Measurements from ENCODE around the gene PHF11.

Gene PHF11

DNA sequence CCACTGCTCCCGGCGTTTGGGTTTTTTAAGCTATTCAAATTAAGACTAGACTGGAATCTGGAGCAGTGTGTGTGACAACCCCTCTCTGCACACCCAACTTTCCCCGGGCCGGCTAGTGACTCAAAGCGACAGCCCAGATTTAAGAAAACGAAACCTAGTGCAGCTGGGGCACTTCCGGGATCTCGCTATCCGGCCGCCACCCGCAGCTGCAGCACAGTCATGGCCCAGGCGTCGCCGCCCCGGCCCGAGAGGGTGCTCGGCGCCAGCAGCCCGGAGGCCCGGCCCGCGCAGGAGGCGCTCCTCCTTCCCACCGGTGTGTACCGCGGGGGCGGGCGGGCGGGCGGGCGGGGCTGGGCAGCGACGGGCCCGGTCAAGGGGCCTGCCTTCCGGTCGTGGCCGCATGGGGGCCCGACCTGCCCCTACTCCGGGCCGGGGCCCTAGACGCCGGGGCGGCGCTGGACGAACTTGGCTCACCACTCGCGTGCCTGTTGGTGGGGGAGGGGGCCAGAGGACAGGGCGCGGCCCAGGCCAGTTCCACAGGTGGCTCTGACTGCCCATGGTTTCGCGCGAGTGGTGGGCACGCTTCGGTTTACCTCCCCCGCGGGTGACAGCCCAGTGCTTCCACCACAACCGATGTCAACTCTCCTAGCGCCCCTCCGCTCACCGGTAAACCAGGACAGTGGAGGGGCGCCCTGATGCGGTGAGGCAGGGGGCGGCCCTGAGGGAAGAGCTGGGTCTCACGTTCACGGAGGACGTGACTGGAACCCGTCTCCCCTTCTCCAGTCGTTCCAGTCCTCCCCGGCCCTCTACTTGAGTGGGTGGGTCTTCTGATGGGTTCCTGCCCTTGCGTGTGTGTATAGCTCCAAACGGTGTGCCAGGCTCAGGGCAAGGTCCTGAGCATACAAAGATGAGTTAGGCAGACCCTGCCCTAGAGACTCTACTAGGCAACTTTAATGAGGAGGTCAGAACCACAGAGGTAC, at the start of gene PHF11:
PHF11 (plus strand) TSS at position 171 of the 980 bp plus-strand sequence; CDS start at position 220, 49 bp downstream.
- TF ChIP-seq, protein P1, sequence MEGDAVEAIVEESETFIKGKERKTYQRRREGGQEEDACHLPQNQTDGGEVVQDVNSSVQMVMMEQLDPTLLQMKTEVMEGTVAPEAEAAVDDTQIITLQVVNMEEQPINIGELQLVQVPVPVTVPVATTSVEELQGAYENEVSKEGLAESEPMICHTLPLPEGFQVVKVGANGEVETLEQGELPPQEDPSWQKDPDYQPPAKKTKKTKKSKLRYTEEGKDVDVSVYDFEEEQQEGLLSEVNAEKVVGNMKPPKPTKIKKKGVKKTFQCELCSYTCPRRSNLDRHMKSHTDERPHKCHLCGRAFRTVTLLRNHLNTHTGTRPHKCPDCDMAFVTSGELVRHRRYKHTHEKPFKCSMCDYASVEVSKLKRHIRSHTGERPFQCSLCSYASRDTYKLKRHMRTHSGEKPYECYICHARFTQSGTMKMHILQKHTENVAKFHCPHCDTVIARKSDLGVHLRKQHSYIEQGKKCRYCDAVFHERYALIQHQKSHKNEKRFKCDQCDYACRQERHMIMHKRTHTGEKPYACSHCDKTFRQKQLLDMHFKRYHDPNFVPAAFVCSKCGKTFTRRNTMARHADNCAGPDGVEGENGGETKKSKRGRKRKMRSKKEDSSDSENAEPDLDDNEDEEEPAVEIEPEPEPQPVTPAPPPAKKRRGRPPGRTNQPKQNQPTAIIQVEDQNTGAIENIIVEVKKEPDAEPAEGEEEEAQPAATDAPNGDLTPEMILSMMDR (IDR thresholded peaks at IDR 0.05; ENCODE audit: extremely low read depth, insufficient read depth, missing control alignments), result no peak
- in situ Hi-C loops (cut with MboI; ENCODE audit: low pct_unique_long_range_greater_than_20kb, low sequenced_read_pairs, unreplicated experiment), result no loop called here
- DNase-seq (ENCODE audit: low spot score), result peak; percentile 92

- no peak for DNase-seq (ENCODE audit: low spot score)
- TF ChIP-seq, protein P1 (IDR thresholded peaks at IDR 0.05; ENCODE audit: extremely low read depth, insufficient read depth, missing control alignments), result no peak
- in situ Hi-C loops (cut with MboI; ENCODE audit: low pct_unique_long_range_greater_than_20kb, low sequenced_read_pairs, unreplicated experiment), result no loop called here
Measured at GRCh38 chr13:49446473-49446872, 49.3 kb upstream of the PHF11 start.

DNA sequence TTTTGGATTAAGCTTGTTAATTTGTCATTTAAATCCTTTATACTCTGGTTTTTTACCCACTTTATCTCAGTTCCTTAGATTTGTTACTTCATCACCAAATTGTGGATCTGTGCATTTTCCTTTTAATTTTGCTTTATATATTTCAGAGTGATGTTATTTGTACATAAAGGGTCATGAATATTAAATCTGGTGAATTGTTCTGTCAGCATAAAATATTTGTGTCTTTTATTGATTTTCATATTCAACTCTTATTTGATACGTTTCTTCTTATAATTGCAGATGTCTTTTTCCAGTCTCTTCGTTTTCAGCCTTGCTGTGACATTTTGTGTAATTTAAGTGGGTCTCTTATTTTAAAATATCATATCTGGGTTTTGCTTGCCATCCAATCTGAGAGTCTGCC, 47.0 kb upstream of the PHF11 start:
- in situ Hi-C loops (cut with MboI; ENCODE audit: low pct_unique_long_range_greater_than_20kb, low sequenced_read_pairs, unreplicated experiment), result no loop called here
- DNase-seq (ENCODE audit: low spot score), result no peak
- TF ChIP-seq, protein P1 (IDR thresholded peaks at IDR 0.05; ENCODE audit: extremely low read depth, insufficient read depth, missing control alignments), result no peak

- TF ChIP-seq, protein P1 (IDR thresholded peaks at IDR 0.05; ENCODE audit: extremely low read depth, insufficient read depth, missing control alignments), result no peak
- DNase-seq (ENCODE audit: low spot score), result no peak
- in situ Hi-C loops (cut with MboI; ENCODE audit: low pct_unique_long_range_greater_than_20kb, low sequenced_read_pairs, unreplicated experiment), result no loop called here
Measured at GRCh38 chr13:49450105-49450819, 45.5 kb upstream of the PHF11 start.

DNA sequence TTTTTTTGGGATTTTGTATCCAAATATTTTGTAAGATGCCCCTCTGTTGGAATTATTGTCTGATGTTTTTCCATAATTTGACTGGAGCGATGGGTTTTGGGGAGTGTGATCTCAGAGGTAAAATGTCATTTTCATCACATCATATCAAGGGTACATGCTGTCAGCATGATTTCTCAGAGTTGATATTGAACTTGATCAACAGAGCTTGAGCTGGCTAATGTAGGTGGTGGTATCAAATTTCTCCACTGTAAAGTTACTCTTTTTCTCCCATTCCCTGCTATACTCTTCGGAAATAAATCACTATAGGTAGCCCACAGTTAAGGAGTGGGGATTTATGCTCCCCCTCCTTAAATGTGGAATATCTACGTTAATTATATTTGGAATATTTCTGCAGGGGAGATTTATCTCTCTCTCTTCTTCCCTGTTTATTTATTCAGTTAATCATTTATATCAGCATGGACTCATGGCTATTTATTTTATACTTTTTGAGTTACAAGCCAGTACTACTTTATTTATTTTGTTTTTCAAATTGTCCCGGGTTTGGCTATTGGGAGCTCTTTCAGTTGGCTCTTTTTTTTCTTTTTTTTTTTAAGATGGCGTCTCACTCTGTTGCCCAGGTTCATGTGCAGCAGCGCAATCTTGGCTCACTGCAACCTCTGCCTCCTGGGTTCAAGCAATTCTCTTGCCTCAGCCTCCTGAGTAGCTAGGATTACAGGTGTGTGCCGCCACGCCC, 42.9 kb upstream of the PHF11 start:
- DNase-seq (ENCODE audit: low spot score), result no peak
- TF ChIP-seq, protein P1 (IDR thresholded peaks at IDR 0.05; ENCODE audit: extremely low read depth, insufficient read depth, missing control alignments), result no peak
- in situ Hi-C loops (cut with MboI; ENCODE audit: low pct_unique_long_range_greater_than_20kb, low sequenced_read_pairs, unreplicated experiment), result no loop called here

DNA sequence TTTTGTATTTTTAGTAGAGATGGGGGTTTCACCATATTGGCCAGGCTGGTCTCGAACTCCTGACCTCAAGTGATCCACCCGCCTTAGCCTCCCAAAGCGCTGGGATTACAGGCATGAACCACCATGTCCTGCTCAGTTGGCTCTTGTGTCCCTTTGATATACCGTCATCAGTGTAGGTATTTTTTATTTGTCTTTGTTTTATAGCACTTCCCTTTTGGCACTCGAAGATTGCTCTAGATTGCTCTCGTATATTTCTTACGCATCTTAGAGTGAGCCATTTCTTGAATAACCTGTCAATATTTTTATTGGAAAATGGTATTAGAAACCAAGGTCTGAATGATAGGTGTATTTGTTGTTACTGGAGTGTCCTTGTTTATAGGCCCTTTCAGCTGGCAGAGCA, 42.3 kb upstream of the PHF11 start:
- no peak for DNase-seq (ENCODE audit: low spot score)
- in situ Hi-C loops (cut with MboI; ENCODE audit: low pct_unique_long_range_greater_than_20kb, low sequenced_read_pairs, unreplicated experiment), result no loop called here
- TF ChIP-seq, protein P1 (IDR thresholded peaks at IDR 0.05; ENCODE audit: extremely low read depth, insufficient read depth, missing control alignments), result no peak

Measured in GM13977 (cell line).